HepG2 (cell line): ENCODE measurements around the gene APBA3. TPM values are rescaled to one million over a fixed set of nuclear protein-coding genes. Genes with fewer than 3 reads are reported as not detected.

Experiments
- ATAC-seq: fragments of 200-7000 bp; cut with Tn5 transposase; 3 replicates; pipeline ENCODE4 v1.9.1; 2020; ENCODE audit warnings: mild to moderate bottlenecking, moderate library complexity
- BruUV-seq: library from RNA; stranded (reverse); fragments of 400-500 nt; replicated peaks from 2 replicates; lab custom pipeline; 2021; lab: Mats Ljungman, UMichigan
- CTCF ChIA-PET: fragments of 300-600 bp; formaldehyde crosslinking; extraction: SDS; loops from one replicate; lab custom pipeline; 2021; ENCODE audit warnings: low total read pairs, inconsistent platforms, low intra/inter-chr PET ratio; lab: Yijun Ruan, JAX
- POLR2A ChIA-PET: fragments of 350-600 bp; sonication (Branson Sonifier 250); formaldehyde crosslinking; loops from one replicate; lab custom pipeline; 2020; ENCODE audit warnings: antibody characterized with exemption, inconsistent platforms; lab: Yijun Ruan, JAX
- DNase-seq: peaks from one replicate; pipeline ENCODE4 v3.0.0-alpha.2; 2015; ENCODE audit warnings: low spot score
- FAIRE-seq: peaks from 3 replicates; lab custom pipeline; 2011; peaks lifted over from hg19 to GRCh38; lab: Jason Lieb, UNC
- H2AFZ ChIP-seq: one replicate; pipeline ENCODE4 v1.6.1; 2011; ENCODE audit warnings: low read length, inconsistent platforms
- H3K27ac ChIP-seq: fragments of 300-600 bp; 3 replicates; pipeline ENCODE4 v1.8.0; 2011; ENCODE audit warnings: mixed run types, mild to moderate bottlenecking, mixed read lengths, low read length, inconsistent platforms; ENCODE audit not compliant: insufficient read depth; ENCODE audit errors: extremely low read length
- H3K27me3 ChIP-seq, 2 experiments: fragments of 200-600 bp in 1 of 2; 2 replicates in 1 of 2; 3 replicates in 1 of 2; pipeline versions ENCODE4 v1.6.0 to v1.8.0; 2011; ENCODE audit warnings: low read length in 2 of 2, mild to moderate bottlenecking in 2 of 2, moderate library complexity in 2 of 2, inconsistent platforms in 1 of 2; ENCODE audit not compliant: insufficient read depth in 2 of 2, control insufficient read depth in 1 of 2
- H3K36me3 ChIP-seq, 2 experiments: fragments of 200-600 bp in 1 of 2; replicated peaks in 1 of 2; 2 replicates in 1 of 2; 3 replicates in 1 of 2; pipeline versions ENCODE4 v1.5.1 to v1.8.0; 2011; ENCODE audit warnings: low read length in 2 of 2, inconsistent platforms in 1 of 2; ENCODE audit not compliant: insufficient read depth in 2 of 2, control insufficient read depth in 1 of 2
- H3K4me1 ChIP-seq: 2 replicates; pipeline ENCODE4 v1.5.1; 2012; ENCODE audit warnings: low read length, inconsistent platforms; ENCODE audit not compliant: insufficient read depth
- H3K4me2 ChIP-seq: 2 replicates; pipeline ENCODE4 v1.6.0; 2011; ENCODE audit warnings: low read depth, low read length, inconsistent platforms
- H3K4me3 ChIP-seq, 3 experiments: fragments of 200-600 bp in 1 of 3; sonication (generic), shearing (Covaris generic) in 1 of 3; replicated peaks in 1 of 3; 2 replicates each; pipeline ENCODE4 v1.5.1; 2011 to 2016; ENCODE audit warnings: low read length in 3 of 3, inconsistent platforms in 2 of 3, low read depth in 2 of 3, mild to moderate bottlenecking in 2 of 3, control low read depth in 1 of 3, mixed read lengths in 1 of 3; ENCODE audit not compliant: insufficient read depth in 1 of 3
- H3K79me2 ChIP-seq: one replicate; pipeline ENCODE4 v1.6.1; 2011; ENCODE audit warnings: low read length, inconsistent platforms; ENCODE audit not compliant: insufficient read depth
- H3K9ac ChIP-seq: 2 replicates; pipeline ENCODE4 v1.6.0; 2011; ENCODE audit warnings: mild to moderate bottlenecking, low read depth, low read length, inconsistent platforms; ENCODE audit not compliant: insufficient read depth
- H3K9me3 ChIP-seq: 2 replicates; pipeline ENCODE4 v1.5.1; 2012; ENCODE audit warnings: mild to moderate bottlenecking, low read length
- H4K20me1 ChIP-seq: 2 replicates; pipeline ENCODE4 v1.6.0; 2011; ENCODE audit warnings: inconsistent platforms, mild to moderate bottlenecking, low read length, moderate library complexity; ENCODE audit not compliant: insufficient read depth
- ARHGAP35 ChIP-seq: sonication (generic); formaldehyde crosslinking; IDR thresholded peaks from 2 replicates; pipeline ENCODE4 v1.9.0; 2022; ENCODE audit warnings: mild to moderate bottlenecking, inconsistent platforms, moderate library complexity, missing genetic modification reagents, borderline replicate concordance
- FOXP1 ChIP-seq, 2 experiments: fragments of 450-650 bp in 1 of 2; IDR thresholded peaks; 2 replicates each; pipeline ENCODE4 v1.6.1; 2017 to 2018; ENCODE audit warnings: antibody characterized with exemption in 1 of 2
- GATA4 ChIP-seq: sonication (generic); IDR thresholded peaks from 2 replicates; pipeline ENCODE4 v1.6.1; 2016; ENCODE audit warnings: antibody characterized with exemption, low read depth, borderline replicate concordance
- HDAC2 ChIP-seq: sonication (generic); formaldehyde crosslinking; IDR thresholded peaks from 2 replicates; pipeline ENCODE4 v1.4.0; 2020; ENCODE audit warnings: missing genetic modification reagents
- HOXA7 ChIP-seq: sonication (generic); formaldehyde crosslinking; IDR thresholded peaks from 2 replicates; pipeline ENCODE4 v1.8.1; 2022; ENCODE audit warnings: mild to moderate bottlenecking, missing genetic modification reagents, moderate library complexity
- MIXL1 ChIP-seq: IDR thresholded peaks from 2 replicates; pipeline ENCODE4 v1.6.1; 2016
- SIX4 ChIP-seq: sonication (generic); formaldehyde crosslinking; IDR thresholded peaks from 2 replicates; pipeline ENCODE4 v1.4.0; 2020; ENCODE audit warnings: missing genetic modification reagents
- SMARCC2 ChIP-seq: fragments of 450-650 bp; IDR thresholded peaks from 2 replicates; pipeline ENCODE4 v1.6.1; 2017; ENCODE audit warnings: antibody characterized with exemption, mild to moderate bottlenecking
- ZFY ChIP-seq: sonication (generic); formaldehyde crosslinking; IDR thresholded peaks from 2 replicates; pipeline ENCODE4 v1.4.0; 2020; ENCODE audit warnings: missing genetic modification reagents
- ZNF292 ChIP-seq: sonication (generic); formaldehyde crosslinking; IDR thresholded peaks from 2 replicates; pipeline ENCODE4 v1.8.1; 2022; ENCODE audit warnings: mild to moderate bottlenecking, low read depth, missing genetic modification reagents, borderline replicate concordance
- ZNF496 ChIP-seq: sonication (generic); formaldehyde crosslinking; IDR thresholded peaks from 2 replicates; pipeline ENCODE4 v1.8.1; 2023; ENCODE audit warnings: mild to moderate bottlenecking, moderate library complexity, missing genetic modification reagents; ENCODE audit not compliant: insufficient replicate concordance
- ZNF670 ChIP-seq: sonication (generic); formaldehyde crosslinking; IDR thresholded peaks from 2 replicates; pipeline ENCODE4 v1.8.0; 2022; ENCODE audit warnings: mild to moderate bottlenecking, missing genetic modification reagents, borderline replicate concordance
- WGBS: methylation state at CpG from one replicate; pipeline ENCODE4 v1.1.6; 2017; ENCODE audit warnings: low lambda C conversion rate; 5-methylcytosine and 5-hydroxymethylcytosine counted together
- in situ Hi-C: cut with HindIII; loops from 2 replicates; pipeline ENCODE4 v1.10.0; 2017; ENCODE audit warnings: low pct_unique_long_range_greater_than_20kb; ENCODE audit not compliant: extremely low pct_ligation_motif_present
- intact Hi-C: fragments of 100-400 bp; cut with micrococcal nuclease; formaldehyde crosslinking; loops from one replicate; pipeline ENCODE4 v1.10.0; 2022; ENCODE audit not compliant: unreplicated experiment
- polyA plus RNA-seq, 8 experiments: library from polyadenylated mRNA; depleted of rRNA in 3 of 8; stranded (reverse) in 7 of 8; unstranded in 1 of 8; fragments of >200 nt; fragmentation: Illumina TruSeq in 4 of 8; extraction: Trizol in 4 of 8; gene quantifications; 2 replicates each; pipeline versions ENCODE4 v1.2.1 to v1.2.3, GENCODE V29; 2011 to 2016; ENCODE audit warnings: low read depth in 4 of 8, missing spikeins in 1 of 8, mixed read lengths in 1 of 8; ENCODE audit not compliant: insufficient read depth in 1 of 8
- total RNA-seq, 5 experiments: library from RNA; depleted of rRNA; stranded (reverse); fragments of >200 nt; fragmentation: Illumina TruSeq; extraction: Trizol; gene quantifications; 2 replicates each; pipeline ENCODE4 v1.2.3, GENCODE V29; 2016; ENCODE audit warnings: low read depth in 1 of 5
- TF ChIP-seq, protein P1 (sequence below): sonication (generic); formaldehyde crosslinking; IDR thresholded peaks from 2 replicates; pipeline ENCODE4 v1.5.0; 2020; ENCODE audit warnings: mild to moderate bottlenecking, missing genetic modification reagents, borderline replicate concordance
- TF ChIP-seq, protein P2 (sequence below): sonication (generic); formaldehyde crosslinking; IDR thresholded peaks from 2 replicates; pipeline ENCODE4 v1.5.0; 2020; ENCODE audit warnings: missing genetic modification reagents

Gene APBA3
- total and polyA plus RNA-seq, 2 of the 13 experiments (the other 11 are each of a cell fraction or from before 2014, with no cell fraction given), result 14.2 to 14.3 TPM

DNA sequence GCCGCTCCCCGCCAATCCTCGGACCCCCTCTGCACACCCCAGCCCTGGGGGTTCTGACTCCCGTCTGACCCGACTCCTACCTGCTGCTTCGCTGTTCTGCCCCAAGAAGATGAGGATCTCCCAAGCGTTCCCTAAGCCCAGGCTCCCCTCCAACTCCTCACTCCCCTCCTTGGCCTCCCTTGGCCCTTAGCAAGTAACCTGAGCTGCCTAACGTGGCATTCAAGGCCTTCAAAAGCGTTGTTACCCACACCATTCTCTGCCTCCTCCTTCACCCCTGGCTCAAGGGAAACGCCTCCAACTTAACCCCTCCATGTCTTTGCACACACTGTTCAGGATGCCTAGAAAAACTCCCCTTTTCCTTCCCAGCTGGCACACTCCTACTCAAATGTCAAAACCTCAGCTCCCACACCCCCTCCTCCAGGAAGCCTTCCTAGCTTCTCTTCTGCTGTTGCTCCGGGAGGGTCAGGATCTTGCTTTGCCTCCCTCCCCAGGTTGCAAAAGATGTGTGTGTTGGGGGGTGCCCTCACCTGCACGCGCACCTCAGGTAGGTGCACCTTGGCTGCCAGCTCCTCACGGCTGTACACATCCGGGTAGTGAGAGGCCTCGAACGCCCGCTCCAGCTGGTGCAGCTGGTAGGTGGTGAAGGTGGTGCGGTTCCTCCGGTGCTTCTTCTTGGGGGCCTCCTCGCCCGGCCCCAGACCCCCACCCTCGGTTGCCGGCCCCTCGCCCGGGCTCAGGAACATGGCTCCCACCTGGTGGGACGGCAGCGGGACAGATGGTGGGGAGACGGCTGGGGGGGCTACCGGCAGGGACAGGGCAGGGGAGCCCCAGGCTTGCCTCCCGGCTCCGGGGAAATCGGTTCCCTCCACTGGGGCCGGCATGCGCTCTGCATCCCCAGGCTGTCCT is 9.8 kb upstream of the APBA3 start (continued):
- TF ChIP-seq, protein P1, sequence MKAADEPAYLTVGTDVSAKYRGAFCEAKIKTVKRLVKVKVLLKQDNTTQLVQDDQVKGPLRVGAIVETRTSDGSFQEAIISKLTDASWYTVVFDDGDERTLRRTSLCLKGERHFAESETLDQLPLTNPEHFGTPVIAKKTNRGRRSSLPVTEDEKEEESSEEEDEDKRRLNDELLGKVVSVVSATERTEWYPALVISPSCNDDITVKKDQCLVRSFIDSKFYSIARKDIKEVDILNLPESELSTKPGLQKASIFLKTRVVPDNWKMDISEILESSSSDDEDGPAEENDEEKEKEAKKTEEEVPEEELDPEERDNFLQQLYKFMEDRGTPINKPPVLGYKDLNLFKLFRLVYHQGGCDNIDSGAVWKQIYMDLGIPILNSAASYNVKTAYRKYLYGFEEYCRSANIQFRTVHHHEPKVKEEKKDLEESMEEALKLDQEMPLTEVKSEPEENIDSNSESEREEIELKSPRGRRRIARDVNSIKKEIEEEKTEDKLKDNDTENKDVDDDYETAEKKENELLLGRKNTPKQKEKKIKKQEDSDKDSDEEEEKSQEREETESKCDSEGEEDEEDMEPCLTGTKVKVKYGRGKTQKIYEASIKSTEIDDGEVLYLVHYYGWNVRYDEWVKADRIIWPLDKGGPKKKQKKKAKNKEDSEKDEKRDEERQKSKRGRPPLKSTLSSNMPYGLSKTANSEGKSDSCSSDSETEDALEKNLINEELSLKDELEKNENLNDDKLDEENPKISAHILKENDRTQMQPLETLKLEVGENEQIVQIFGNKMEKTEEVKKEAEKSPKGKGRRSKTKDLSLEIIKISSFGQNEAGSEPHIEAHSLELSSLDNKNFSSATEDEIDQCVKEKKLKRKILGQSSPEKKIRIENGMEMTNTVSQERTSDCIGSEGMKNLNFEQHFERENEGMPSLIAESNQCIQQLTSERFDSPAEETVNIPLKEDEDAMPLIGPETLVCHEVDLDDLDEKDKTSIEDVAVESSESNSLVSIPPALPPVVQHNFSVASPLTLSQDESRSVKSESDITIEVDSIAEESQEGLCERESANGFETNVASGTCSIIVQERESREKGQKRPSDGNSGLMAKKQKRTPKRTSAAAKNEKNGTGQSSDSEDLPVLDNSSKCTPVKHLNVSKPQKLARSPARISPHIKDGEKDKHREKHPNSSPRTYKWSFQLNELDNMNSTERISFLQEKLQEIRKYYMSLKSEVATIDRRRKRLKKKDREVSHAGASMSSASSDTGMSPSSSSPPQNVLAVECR (CRISPR knock-in tag), result no peak
- no peak for TF ChIP-seq HDAC2

DNA sequence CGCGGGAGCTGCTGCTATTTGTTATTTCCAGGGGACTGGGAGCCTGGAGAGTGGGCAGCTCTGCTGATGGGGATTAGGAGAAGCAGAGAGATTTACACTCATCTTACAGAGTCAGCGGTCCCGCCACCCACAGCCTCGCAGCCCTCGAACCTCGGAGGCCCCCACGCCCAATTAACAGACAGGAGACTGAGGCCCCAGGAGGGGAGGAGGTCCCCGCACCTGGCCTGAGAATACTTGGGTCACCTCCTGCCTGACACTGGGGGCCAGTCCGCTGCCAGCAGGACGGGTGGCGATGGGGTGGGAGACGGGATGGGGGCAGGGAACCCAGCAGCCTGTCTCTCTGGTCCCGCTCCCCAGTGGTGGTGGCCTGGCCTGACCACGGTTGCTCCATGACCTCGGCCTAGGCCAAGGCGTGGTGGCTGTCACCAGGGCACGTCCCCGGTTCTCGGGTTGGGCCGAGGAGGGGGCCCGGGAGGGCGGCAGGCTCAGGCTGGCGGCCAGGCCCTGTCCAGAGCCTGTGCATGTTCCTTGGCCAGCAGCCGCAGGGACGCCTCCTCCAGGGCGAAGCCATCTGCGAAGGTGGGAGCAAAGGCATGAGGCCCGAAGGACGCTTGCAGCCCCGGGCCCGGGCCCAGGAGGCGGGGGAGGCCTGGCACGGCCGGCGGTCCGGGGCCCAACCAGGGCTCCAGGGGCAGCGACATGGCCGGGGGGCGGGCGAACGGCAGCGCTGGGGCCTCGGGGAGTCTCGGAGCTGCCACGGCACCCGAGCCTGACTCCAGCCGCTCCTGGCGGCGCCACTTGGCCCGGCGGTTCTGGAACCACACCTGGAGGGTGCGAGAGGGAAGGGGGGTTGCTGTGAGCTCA is 8.9 kb upstream of the APBA3 start:
- H2AFZ ChIP-seq, result no peak overlapping the region
- peaks cover 0 to 11% of the 10 kb centered on the region in 2 experiments; a peak in 2 of 5 replicates for H3K27me3 ChIP-seq
- no peaks in the 10 kb centered on the region for H3K4me1 ChIP-seq
- intact Hi-C loops, result no loop called here
- H4K20me1 ChIP-seq, result no peaks in the 10 kb centered on the region
- 88% methylated on average over 4 of the region's 53 CpGs for WGBS
- no TSS peak for BruUV-seq
- no peak for FAIRE-seq
- ATAC-seq, result peak; percentile 12; the same call in 2 of the 3 replicates
- no peak overlapping the region for H3K9ac ChIP-seq
- no peak overlapping the region for H3K4me2 ChIP-seq
- in situ Hi-C loops, result no loop called here
- ChIA-PET POLR2A (interaction anchor here (3.4 kb wide), 1 partner anchor 8 kb away, joined by 15 read pairs; the partner anchor contains the start of genes APBA3 and MRPL54), CTCF (no interaction called here)
- peaks cover 5 to 15% of the 10 kb centered on the region in 2 experiments; a peak in 2 of 5 replicates for H3K36me3 ChIP-seq
- H3K79me2 ChIP-seq, result no peaks in the 10 kb centered on the region
- TF ChIP-seq ARHGAP35 (no peak), FOXP1 (IDR thresholded peaks at IDR 0.05) (no peak), FOXP1 (CRISPR knock-in tag; IDR thresholded peaks at IDR 0.05) (no peak), MIXL1 (CRISPR knock-in tag) (no peak), ZNF496 (CRISPR knock-in tag) (no peak), HOXA7 (CRISPR knock-in tag) (no peak), SIX4 (no peak), ZNF670 (no peak), GATA4 (no peak), SMARCC2 (no peak), ZFY (CRISPR knock-in tag) (no peak), ZNF292 (CRISPR knock-in tag) (no peak)
- TF ChIP-seq, protein P2, sequence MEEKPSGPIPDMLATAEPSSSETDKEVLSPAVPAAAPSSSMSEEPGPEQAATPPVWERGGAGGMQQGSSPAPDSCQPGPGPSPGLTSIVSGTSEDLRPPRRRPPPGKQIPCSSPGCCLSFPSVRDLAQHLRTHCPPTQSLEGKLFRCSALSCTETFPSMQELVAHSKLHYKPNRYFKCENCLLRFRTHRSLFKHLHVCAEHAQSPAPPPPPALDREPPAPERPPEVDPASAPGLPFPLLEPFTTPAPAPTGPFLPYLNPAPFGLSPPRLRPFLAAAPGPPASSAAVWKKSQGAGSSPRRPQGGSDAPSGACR (CRISPR knock-in tag), result no peak
- TF ChIP-seq, all 625 proteins: peak for 0
- Histone ChIP-seq H3K27ac (no peak overlapping the region), H3K9me3 (no peaks in the 10 kb centered on the region), H3K4me3 (no peak overlapping the region)
- DNase-seq, result no peak
